ENCODE data around the gene CACNA1F. TPM values are rescaled to one million over a fixed set of nuclear protein-coding genes. Genes with fewer than 3 reads are reported as not detected.

The CACNA1F gene
- total RNA-seq, 2 experiments from 2014 or later, result 1.1 to 1.2 TPM

GRCh38 chrX:49246541-49246940 lies 13.4 kb upstream of the CACNA1F start:
- H3K4me1 Mint-ChIP-seq (ENCODE audit: low read depth), result peaks cover 4% of the 10 kb centered on the region
- H3K4me3 ChIP-seq (ENCODE audit: low read length), result no peak overlapping the region
- ChIA-PET POLR2A (no interaction called here), CTCF (no interaction called here)
- no peaks in the 10 kb centered on the region for H3K27me3 Mint-ChIP-seq
- no peak overlapping the region for H3K27ac Mint-ChIP-seq
- ATAC-seq (ENCODE audit: poor library complexity), result no peak
- H3K4me3 Mint-ChIP-seq, result no peak overlapping the region
- intact Hi-C loops (cut with DNase I, micrococcal nuclease), result no loop called here
- no peaks in the 10 kb centered on the region for H3K9me3 ChIP-seq (ENCODE audit: control insufficient read depth in 1 of 2, insufficient read depth in 1 of 2, low read length in 2 of 2)
- no peaks in the 10 kb centered on the region for H3K27me3 ChIP-seq (ENCODE audit: control insufficient read depth in 1 of 2, insufficient read depth in 2 of 2, low read length in 2 of 2)
- DNase-seq, result no peak
- peaks cover 34% of the 10 kb centered on the region for H3K36me3 ChIP-seq (ENCODE audit: insufficient read depth, low read length)
- no peaks in the 10 kb centered on the region for H3K4me1 ChIP-seq (ENCODE audit: insufficient read depth, low read length)
- TF ChIP-seq CTCF (IDR thresholded peaks at IDR 0.05), result no peak
- no peaks in the 10 kb centered on the region for H3K9me3 Mint-ChIP-seq
- peaks cover 64% of the 10 kb centered on the region for H3K36me3 Mint-ChIP-seq (ENCODE audit: low read depth)
- H3K27ac ChIP-seq (ENCODE audit: low read depth in 1 of 2, low read length in 2 of 2), result no peak overlapping the region

- no peaks in the 10 kb centered on the region for H3K27me3 ChIP-seq (ENCODE audit: control insufficient read depth in 1 of 2, insufficient read depth in 2 of 2, low read length in 2 of 2)
- H3K4me1 ChIP-seq (ENCODE audit: insufficient read depth, low read length), result peaks cover 3% of the 10 kb centered on the region
- ChIA-PET CTCF (no interaction called here), POLR2A (no interaction called here)
- peaks cover 45% of the 10 kb centered on the region for H3K36me3 ChIP-seq (ENCODE audit: insufficient read depth, low read length)
- no peaks in the 10 kb centered on the region for H3K9me3 ChIP-seq (ENCODE audit: control insufficient read depth in 1 of 2, insufficient read depth in 1 of 2, low read length in 2 of 2)
- Mint-ChIP-seq H3K4me1 (ENCODE audit: low read depth) (peaks cover 13% of the 10 kb centered on the region), H3K36me3 (ENCODE audit: low read depth) (peaks cover 70% of the 10 kb centered on the region), H3K27ac (no peak overlapping the region), H3K9me3 (no peaks in the 10 kb centered on the region), H3K27me3 (no peaks in the 10 kb centered on the region), H3K4me3 (no peak overlapping the region)
- DNase-seq (no peak), ATAC-seq (ENCODE audit: poor library complexity) (no peak)
- H3K27ac ChIP-seq (ENCODE audit: low read depth in 1 of 2, low read length in 2 of 2), result no peak overlapping the region
- intact Hi-C loops (cut with DNase I, micrococcal nuclease), result no loop called here
- H3K4me3 ChIP-seq (ENCODE audit: low read length), result no peak overlapping the region
- no peak for TF ChIP-seq CTCF (IDR thresholded peaks at IDR 0.05)
Measured at GRCh38 chrX:49244207-49244606, 11.1 kb upstream of the CACNA1F start.

GRCh38 chrX:49243166-49243565 lies 10.0 kb upstream of the CACNA1F start:
- no peak overlapping the region for H3K4me3 Mint-ChIP-seq
- H3K27me3 Mint-ChIP-seq, result no peaks in the 10 kb centered on the region
- H3K36me3 Mint-ChIP-seq (ENCODE audit: low read depth), result peaks cover 64% of the 10 kb centered on the region
- H3K9me3 Mint-ChIP-seq, result no peaks in the 10 kb centered on the region
- peaks cover 45% of the 10 kb centered on the region for H3K36me3 ChIP-seq (ENCODE audit: insufficient read depth, low read length)
- H3K9me3 ChIP-seq (ENCODE audit: control insufficient read depth in 1 of 2, insufficient read depth in 1 of 2, low read length in 2 of 2), result no peaks in the 10 kb centered on the region
- no peaks in the 10 kb centered on the region for H3K27me3 ChIP-seq (ENCODE audit: control insufficient read depth in 1 of 2, insufficient read depth in 2 of 2, low read length in 2 of 2)
- no peak for TF ChIP-seq CTCF (IDR thresholded peaks at IDR 0.05)
- H3K27ac Mint-ChIP-seq, result no peak overlapping the region
- peaks cover 15% of the 10 kb centered on the region for H3K4me1 Mint-ChIP-seq (ENCODE audit: low read depth)
- CTCF ChIA-PET, result no interaction called here
- POLR2A ChIA-PET, result no interaction called here
- intact Hi-C loops (cut with DNase I, micrococcal nuclease), result no loop called here
- ATAC-seq (ENCODE audit: poor library complexity) (no peak), DNase-seq (no peak)
- H3K27ac ChIP-seq (ENCODE audit: low read depth in 1 of 2, low read length in 2 of 2), result no peak overlapping the region
- no peak overlapping the region for H3K4me3 ChIP-seq (ENCODE audit: low read length)
- H3K4me1 ChIP-seq (ENCODE audit: insufficient read depth, low read length), result peaks cover 11% of the 10 kb centered on the region

Measured in CD4-positive, alpha-beta T cell (primary cell).